NCI-H345 treated with DMSO at 0.1 percent for 48 hours (cell line): ENCODE measurements around the gene SEMA6B.
"Not testable (repeated sequence)": the region's sequence is repeated elsewhere in the genome, so short reads cannot be mapped to it uniquely, and the experiment has no call there.

Source experiments
- DNase-seq: peaks from one replicate; lab custom pipeline; 2025; ENCODE audit not compliant: unreplicated experiment; lab: John Stamatoyannopoulos, UW

SEMA6B gene

DNA sequence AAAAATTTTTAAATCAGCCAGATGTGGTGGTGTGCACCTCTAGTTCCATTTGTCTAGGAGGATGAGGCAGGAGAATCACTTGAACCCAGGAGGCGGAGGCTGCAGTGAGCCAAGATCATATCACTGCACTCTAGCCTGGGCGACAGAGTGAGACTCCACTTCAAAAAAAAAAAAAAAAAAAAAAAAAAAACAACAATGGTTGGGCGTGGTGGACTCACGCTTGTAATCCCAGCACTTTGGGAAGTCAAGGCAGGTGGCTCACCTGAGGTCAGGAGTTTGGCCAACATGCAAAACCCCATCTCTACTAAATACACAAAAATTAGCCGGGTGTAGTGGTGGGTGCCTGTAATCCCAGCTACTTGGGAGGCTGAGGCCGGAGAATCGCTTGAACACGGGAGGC is 32.1 kb downstream of the SEMA6B start:
- DNase-seq = not testable (repeated sequence)

DNA sequence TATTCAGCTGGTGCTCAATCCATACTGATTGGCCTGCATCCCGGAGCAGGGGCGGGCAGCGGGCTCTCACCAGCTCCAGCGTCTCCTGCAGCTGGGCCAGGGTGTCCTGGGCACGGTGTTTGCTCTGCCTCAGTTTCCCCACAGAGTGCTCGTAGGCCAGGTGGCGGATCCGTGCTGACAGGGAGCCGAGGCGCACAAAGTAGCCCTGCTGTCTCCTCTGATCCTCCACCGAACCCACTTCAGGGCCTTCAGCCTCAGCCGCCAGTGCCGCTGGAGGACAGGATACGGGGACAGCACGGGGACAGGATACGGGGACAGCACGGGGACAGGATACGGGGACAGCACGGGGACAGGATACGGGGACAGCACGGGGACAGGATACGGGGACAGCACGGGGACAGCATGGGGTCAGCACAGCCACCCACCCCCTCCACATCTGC is 33.9 kb downstream of the SEMA6B start:
- DNase-seq = no peak

DNA sequence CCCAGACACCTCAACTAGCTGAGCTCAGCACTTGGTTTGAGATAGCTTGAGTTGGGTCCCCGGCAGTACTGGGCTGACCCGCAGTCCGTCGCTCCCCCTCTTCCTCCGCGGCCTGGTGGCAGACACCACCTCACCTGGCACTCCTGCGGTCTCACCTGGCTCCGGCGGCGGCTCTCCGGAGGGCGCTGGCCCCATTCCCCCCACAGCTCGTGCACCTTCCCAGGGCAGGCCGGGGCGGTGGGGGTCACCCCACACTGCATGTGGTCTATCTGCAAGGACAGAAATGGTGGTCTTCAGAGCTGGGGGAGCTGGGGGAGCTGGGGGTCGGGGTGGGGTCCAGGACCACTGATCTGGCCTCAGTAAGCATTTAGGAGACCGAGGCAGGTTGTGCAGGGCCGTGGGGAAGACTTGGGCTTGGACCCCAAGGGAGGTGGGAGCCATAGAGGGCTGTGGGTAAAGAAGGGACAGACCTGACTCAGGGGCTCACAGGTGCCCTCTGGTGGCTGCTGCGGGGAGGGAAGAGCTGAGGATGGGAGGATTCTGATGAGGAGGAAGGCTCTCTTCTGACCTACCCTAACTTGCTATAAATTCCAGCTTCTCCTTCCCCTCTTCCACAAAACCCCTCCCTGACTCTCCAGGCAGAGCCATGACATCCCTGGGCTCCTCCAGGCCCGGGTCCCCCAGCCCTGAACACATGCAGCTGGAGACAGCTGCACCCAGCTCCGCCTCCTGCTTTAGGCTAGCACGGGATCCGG is 34.5 kb downstream of the SEMA6B start:
- DNase-seq = no peak

GRCh38 chr19:4523306-4524110 is 36.0 kb downstream of the SEMA6B start:
- no peak for DNase-seq

GRCh38 chr19:4522291-4523002 is 37.0 kb downstream of the SEMA6B start:
- no peak for DNase-seq

- DNase-seq = no peak
Measured at GRCh38 chr19:4521888-4522242, 37.6 kb downstream of the SEMA6B start.

GRCh38 chr19:4521170-4521887 is 38.2 kb downstream of the SEMA6B start:
- DNase-seq = no peak

GRCh38 chr19:4519521-4520277 is 39.8 kb downstream of the SEMA6B start:
- no peak for DNase-seq

DNA sequence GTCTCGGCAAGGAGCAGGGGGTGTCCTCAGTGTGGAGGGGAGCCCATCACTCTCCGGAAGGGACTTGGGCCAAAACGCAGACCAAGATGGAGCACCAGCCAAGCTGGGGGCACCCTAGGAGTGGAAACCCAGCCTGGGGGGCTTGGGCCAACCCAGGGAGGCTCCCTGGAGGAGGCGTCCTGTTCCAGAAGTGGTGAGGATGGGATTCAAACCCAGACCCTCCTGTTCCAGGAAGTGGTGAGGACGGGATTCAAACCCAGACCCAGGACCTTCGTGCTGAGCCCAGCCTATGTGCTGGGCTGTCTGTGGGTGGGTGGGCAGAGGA is 40.4 kb downstream of the SEMA6B start:
- DNase-seq = no peak

DNA sequence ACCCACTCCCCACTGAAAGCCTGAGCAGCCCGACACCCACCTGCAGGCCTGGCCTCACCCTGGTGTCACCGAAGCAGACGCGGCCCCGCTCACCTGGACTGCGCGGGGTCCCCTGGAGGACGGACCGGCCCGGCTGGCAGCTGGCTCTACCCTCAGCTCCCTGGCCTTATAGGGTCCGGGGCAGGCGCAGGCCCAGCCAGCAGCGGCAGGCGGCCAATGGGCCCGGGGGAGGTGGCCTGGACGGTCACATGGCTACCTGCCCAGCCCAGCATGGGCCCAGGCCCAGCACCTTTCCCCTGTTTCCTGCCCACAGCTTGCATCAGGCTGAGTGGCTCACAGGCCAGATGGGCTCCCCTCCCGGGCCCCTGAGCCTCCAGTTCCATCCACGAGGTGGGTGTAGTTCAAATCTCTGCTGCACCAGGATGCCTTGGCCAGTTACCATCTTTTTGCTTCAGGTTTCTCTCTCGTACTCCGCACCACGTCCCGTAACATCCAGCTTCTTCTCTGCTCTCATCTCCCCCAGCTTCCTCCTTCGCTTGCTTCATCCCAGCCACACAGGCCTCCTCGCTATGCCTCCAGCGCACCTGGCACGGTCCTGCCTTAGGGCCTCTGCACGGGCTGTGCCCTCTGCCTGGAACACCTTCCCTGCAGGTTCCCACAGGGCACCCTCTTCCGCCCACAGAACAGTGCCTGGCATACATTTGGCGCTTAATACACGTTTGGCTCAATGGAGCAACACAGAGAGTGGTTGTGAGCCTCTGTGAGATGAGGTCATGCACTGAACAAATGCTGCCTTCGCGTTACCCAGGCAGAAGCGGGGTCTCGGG is 40.9 kb downstream of the SEMA6B start, which contains the start of gene PLIN4:
PLIN4 (minus strand) TSS at position 142 of the 827 bp plus-strand sequence. CDS start 214 bp downstream, outside the sequence.
- DNase-seq = no peak

DNA sequence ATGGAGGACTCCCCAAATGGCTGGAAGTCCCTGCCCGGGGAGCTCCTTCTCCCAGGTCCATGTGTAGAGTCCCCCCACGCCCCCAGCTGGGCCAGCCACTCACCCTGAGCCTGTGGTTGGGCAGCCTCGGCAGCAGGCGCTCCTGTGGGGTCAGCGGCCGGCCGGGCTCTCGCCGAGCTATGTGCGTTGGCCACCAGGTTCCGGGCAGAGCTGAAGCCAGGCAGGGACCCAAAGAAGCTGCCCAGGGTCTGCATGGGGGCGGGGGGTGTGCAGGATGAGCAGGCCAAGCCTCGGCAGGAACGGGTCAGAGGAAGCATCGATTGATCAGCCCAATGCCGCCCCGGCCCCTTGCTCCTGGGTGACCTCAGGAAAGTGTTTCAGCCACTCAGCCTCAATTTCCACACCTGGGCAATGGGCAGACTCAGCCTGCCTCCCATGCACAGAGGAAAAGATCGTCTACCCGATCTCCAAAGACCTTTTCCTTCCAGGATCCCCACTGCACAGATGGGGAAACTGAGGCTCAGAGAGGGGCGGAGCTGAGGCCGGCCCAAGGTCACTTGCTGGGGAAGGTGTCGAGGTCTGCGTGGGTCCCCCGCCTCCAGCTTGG is 41.9 kb downstream of the SEMA6B start:
- DNase-seq = no peak

- no peak for DNase-seq
Measured at GRCh38 chr19:4516939-4517300, 42.6 kb downstream of the SEMA6B start.

DNA sequence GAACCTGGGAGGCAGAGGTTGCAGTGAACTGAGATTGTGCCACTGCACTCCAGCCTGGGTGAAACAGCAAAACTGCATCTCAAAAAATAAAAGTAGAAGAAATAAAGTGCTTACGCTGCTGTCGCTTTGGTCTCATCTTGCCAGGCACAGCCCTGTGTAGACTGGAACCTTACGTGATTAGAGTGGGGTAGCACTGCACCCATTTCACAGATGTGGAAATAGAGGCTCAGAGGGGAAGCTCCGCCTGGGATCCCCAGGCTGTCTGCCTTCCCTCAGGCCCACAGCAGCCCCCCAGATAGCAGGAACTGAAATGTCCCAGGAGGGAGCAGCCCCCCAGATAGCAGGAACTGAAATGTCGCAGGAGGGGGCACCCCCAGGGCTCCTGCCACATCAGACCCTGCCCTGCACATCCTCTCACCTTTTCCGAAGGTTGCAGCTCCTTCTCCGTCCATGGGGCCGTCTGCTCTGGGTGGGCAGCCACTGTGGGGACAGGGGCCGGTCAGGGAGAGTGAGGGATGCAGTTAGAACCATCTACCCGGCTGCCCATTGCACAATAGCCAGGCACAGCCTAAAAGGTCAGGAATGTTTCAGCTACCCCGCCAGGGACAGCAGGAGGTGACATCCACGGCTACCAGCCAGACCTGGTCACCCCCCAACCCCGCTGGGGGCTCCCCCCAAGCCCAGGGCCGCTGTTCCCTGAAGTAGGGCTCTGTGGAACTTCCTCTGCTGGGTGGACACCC is 43.1 kb downstream of the SEMA6B start:
- no peak for DNase-seq

DNA sequence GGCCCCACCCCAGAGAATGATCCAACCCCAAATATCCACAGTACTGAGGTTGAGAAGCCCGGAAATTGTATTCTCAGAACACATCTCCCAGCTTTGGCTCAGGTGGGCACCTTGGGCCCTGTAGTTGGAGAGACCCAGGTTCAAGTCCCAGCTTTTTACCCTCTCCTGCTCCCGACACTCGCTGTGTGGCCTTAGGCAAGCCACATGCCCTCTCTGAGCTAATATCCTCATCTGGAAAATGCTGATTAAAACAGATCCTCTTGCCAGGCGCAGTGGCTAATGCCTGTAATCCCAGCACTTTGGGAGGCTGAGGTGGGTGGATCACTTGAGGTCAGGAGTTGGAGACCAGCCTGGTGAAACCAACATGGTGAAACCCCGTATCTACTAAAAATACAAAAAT is 43.8 kb downstream of the SEMA6B start:
- DNase-seq = no peak

DNA sequence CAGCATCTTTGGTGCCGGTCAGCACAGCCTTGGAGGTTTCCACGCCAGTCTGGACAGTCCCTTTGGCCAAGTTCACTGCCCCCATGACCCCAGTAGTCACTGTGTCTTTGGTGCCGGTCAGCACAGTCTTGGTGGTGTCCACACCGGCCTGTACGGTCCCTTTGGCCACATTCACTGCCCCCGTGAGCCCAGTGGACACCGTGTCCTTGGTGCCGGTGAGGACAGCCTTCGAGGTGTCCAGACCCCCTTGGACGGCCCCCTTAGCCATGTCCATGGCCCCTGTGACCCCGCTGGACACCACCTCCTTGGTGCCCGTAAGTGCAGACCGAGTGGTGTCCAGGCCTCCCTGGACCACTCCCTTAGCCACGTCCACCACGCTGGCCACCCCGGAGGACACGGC is 46.2 kb downstream of the SEMA6B start:
- no peak for DNase-seq

GRCh38 chr19:4512070-4512469 is 47.4 kb downstream of the SEMA6B start:
- no peak for DNase-seq

GRCh38 chr19:4511300-4512054 is 48.0 kb downstream of the SEMA6B start:
- no peak for DNase-seq
